IMR-90 (cell line): ENCODE results near the gene PTPRN2. TPM values are rescaled to one million over a fixed set of nuclear protein-coding genes. Genes with fewer than 3 reads are reported as not detected.

Experiments
- ATAC-seq: fragments of 200-7000 bp; cut with Tn5 transposase; 2 replicates; pipeline ENCODE4 v1.9.1; 2020; ENCODE audit warnings: low read depth, mild to moderate bottlenecking, moderate library complexity
- BruUV-seq: library from RNA; stranded (reverse); fragments of 400-500 nt; replicated peaks from 2 replicates; lab custom pipeline; 2021; lab: Mats Ljungman, UMichigan
- CTCF ChIA-PET: fragments of 300-600 bp; formaldehyde crosslinking; extraction: SDS; loops from one replicate; lab custom pipeline; 2021; ENCODE audit warnings: antibody characterized with exemption; lab: Yijun Ruan, JAX
- POLR2A ChIA-PET: fragments of 300-600 bp; sonication (Branson Sonifier 250); formaldehyde crosslinking; loops from one replicate; lab custom pipeline; 2022; ENCODE audit warnings: antibody characterized with exemption; ENCODE audit not compliant: unreplicated experiment; lab: Charles Lee
- DNase-seq: peaks from one replicate; pipeline ENCODE4 v3.0.0; 2013
- H2AFZ ChIP-seq: replicated peaks from 2 replicates; pipeline ENCODE3; 2013; ENCODE audit warnings: low read length, mild to moderate bottlenecking; ENCODE audit not compliant: poor library complexity
- H2AK5ac ChIP-seq: 2 replicates; pipeline ENCODE4 v1.6.1; 2013; ENCODE audit warnings: low read depth, low read length, inconsistent platforms
- H2AK9ac ChIP-seq: replicated peaks from 2 replicates; pipeline ENCODE3; 2013; ENCODE audit warnings: mild to moderate bottlenecking, low read depth, low read length, moderate library complexity; ENCODE audit not compliant: poor library complexity
- H2BK120ac ChIP-seq: 2 replicates; pipeline ENCODE4 v1.6.1; 2013; ENCODE audit warnings: low read depth, low read length, inconsistent platforms
- H2BK15ac ChIP-seq: 3 replicates; pipeline ENCODE4 v1.6.1; 2013; ENCODE audit warnings: low read depth, low read length, inconsistent platforms
- H2BK20ac ChIP-seq: 2 replicates; pipeline ENCODE4 v1.6.1; 2013; ENCODE audit warnings: low read depth, mild to moderate bottlenecking, inconsistent platforms, low read length, moderate library complexity
- H2BK5ac ChIP-seq: 2 replicates; pipeline ENCODE4 v1.6.1; 2013; ENCODE audit warnings: mild to moderate bottlenecking, low read depth, low read length, inconsistent platforms; ENCODE audit not compliant: poor library complexity, severe bottlenecking
- H3K14ac ChIP-seq: replicated peaks from 2 replicates; pipeline ENCODE4 v1.6.1; 2013; ENCODE audit warnings: low read depth, low read length, inconsistent platforms
- H3K18ac ChIP-seq: 2 replicates; pipeline ENCODE4 v1.6.1; 2013; ENCODE audit warnings: low read depth, low read length, control low read depth
- H3K23ac ChIP-seq: 2 replicates; pipeline ENCODE4 v1.6.1; 2013; ENCODE audit warnings: low read depth, low read length, inconsistent platforms
- H3K27ac ChIP-seq: 2 replicates; pipeline ENCODE4 v1.5.1; 2013; ENCODE audit warnings: mild to moderate bottlenecking, control low read depth, low read length; ENCODE audit not compliant: insufficient read depth
- H3K27me3 ChIP-seq: 2 replicates; pipeline ENCODE4 v1.6.1; 2013; ENCODE audit warnings: low read length; ENCODE audit not compliant: control insufficient read depth, insufficient read depth
- H3K36me3 ChIP-seq: 2 replicates; pipeline ENCODE4 v1.6.1; 2013; ENCODE audit warnings: low read length, mixed read lengths; ENCODE audit not compliant: control insufficient read depth, insufficient read depth
- H3K4ac ChIP-seq: 2 replicates; pipeline ENCODE4 v1.6.1; 2013; ENCODE audit warnings: low read depth, low read length, inconsistent platforms
- H3K4me1 ChIP-seq: 2 replicates; pipeline ENCODE4 v1.6.1; 2013; ENCODE audit warnings: low read length, mixed read lengths; ENCODE audit not compliant: control insufficient read depth, insufficient read depth
- H3K4me2 ChIP-seq: 2 replicates; pipeline ENCODE4 v1.6.1; 2013; ENCODE audit warnings: low read depth, mild to moderate bottlenecking, control low read depth, low read length, moderate library complexity
- H3K4me3 ChIP-seq: 2 replicates; pipeline ENCODE4 v1.5.1; 2013; ENCODE audit warnings: low read depth, mild to moderate bottlenecking, control low read depth, low read length, moderate library complexity; ENCODE audit not compliant: insufficient read depth
- H3K56ac ChIP-seq: 2 replicates; pipeline ENCODE4 v1.6.1; 2013; ENCODE audit warnings: low read length, inconsistent platforms; ENCODE audit not compliant: insufficient read depth; ENCODE audit errors: extremely low read depth
- H3K79me1 ChIP-seq, 2 experiments: 2 replicates each; pipeline ENCODE4 v1.6.1; 2013; ENCODE audit warnings: low read length in 2 of 2, inconsistent platforms in 1 of 2, low read depth in 1 of 2
- H3K9ac ChIP-seq: 2 replicates; pipeline ENCODE4 v1.6.1; 2013; ENCODE audit warnings: low read depth, low read length, control low read depth
- H3K9me1 ChIP-seq: 2 replicates; pipeline ENCODE4 v1.6.1; 2013; ENCODE audit warnings: low read length, inconsistent platforms; ENCODE audit not compliant: insufficient read depth
- H3K9me3 ChIP-seq: 2 replicates; pipeline ENCODE4 v1.6.1; 2013; ENCODE audit warnings: low read length; ENCODE audit not compliant: control insufficient read depth, insufficient read depth
- H4K20me1 ChIP-seq: 2 replicates; pipeline ENCODE4 v1.6.1; 2013; ENCODE audit warnings: low read length, inconsistent platforms; ENCODE audit not compliant: insufficient read depth
- H4K5ac ChIP-seq: 2 replicates; pipeline ENCODE4 v1.6.1; 2013; ENCODE audit warnings: mild to moderate bottlenecking, low read depth, low read length, control low read depth
- H4K8ac ChIP-seq, 2 experiments: 2 replicates each; pipeline ENCODE4 v1.6.1; 2013; ENCODE audit warnings: low read depth in 2 of 2, low read length in 2 of 2, control low read depth in 1 of 2, inconsistent platforms in 1 of 2
- H4K91ac ChIP-seq: 2 replicates; pipeline ENCODE4 v1.6.1; 2013; ENCODE audit warnings: low read depth, low read length, inconsistent platforms; ENCODE audit not compliant: insufficient read depth
- BHLHE40 ChIP-seq: fragments of 150-350 bp; IDR thresholded peaks from 2 replicates; pipeline ENCODE4 v1.6.1; 2016; ENCODE audit warnings: mild to moderate bottlenecking, low read depth, low read length
- CEBPB ChIP-seq: IDR thresholded peaks from 2 replicates; pipeline ENCODE4 v1.6.1; 2012; ENCODE audit warnings: low read depth, low read length, improper control_type of control experiment
- FOS ChIP-seq: fragments of 150-350 bp; IDR thresholded peaks from 2 replicates; pipeline ENCODE4 v1.6.1; 2016; ENCODE audit warnings: low read depth, low read length
- MAFK ChIP-seq: IDR thresholded peaks from 2 replicates; pipeline ENCODE4 v1.6.1; 2012; ENCODE audit warnings: low read depth, low read length, improper control_type of control experiment
- MAZ ChIP-seq: IDR thresholded peaks from 2 replicates; pipeline ENCODE4 v1.6.1; 2012; ENCODE audit warnings: low read depth, mild to moderate bottlenecking, low read length, improper control_type of control experiment, moderate library complexity, borderline replicate concordance
- NFE2L2 ChIP-seq: fragments of 150-350 bp; IDR thresholded peaks from 2 replicates; pipeline ENCODE4 v1.6.1; 2016; ENCODE audit warnings: low read depth, mild to moderate bottlenecking, low read length
- POLR2A ChIP-seq: IDR thresholded peaks from 2 replicates; pipeline ENCODE4 v1.6.1; 2012; ENCODE audit warnings: mild to moderate bottlenecking, low read depth, low read length
- RAD21 ChIP-seq: IDR thresholded peaks from 2 replicates; pipeline ENCODE4 v1.6.1; 2012; ENCODE audit warnings: low read length, improper control_type of control experiment
- RFX5 ChIP-seq: IDR thresholded peaks from 2 replicates; pipeline ENCODE4 v1.8.0; 2012; ENCODE audit warnings: low read depth, mild to moderate bottlenecking, low read length, moderate library complexity
- SMC3 ChIP-seq: fragments of 150-350 bp; IDR thresholded peaks from 2 replicates; pipeline ENCODE4 v1.6.1; 2016; ENCODE audit warnings: low read depth, mild to moderate bottlenecking, antibody characterized with exemption, low read length, moderate library complexity
- USF2 ChIP-seq: fragments of 150-350 bp; IDR thresholded peaks from 2 replicates; pipeline ENCODE4 v1.6.1; 2017; ENCODE audit warnings: mild to moderate bottlenecking, antibody characterized with exemption, low read length, low read depth
- WGBS, 2 experiments: methylation state at CpG; one replicate each; pipeline versions ENCODE4 v1.1.5 to v1.1.7; 2013; ENCODE audit warnings: missing lambda C conversion rate in 2 of 2; ENCODE audit not compliant: insufficient read length in 1 of 2; ENCODE audit errors: extremely low coverage in 2 of 2; 5-methylcytosine and 5-hydroxymethylcytosine counted together
- dilution Hi-C: fragments of 300-500 bp; cut with HindIII; formaldehyde crosslinking; loops from one replicate; pipeline ENCODE4 v1.14.3; 2018; ENCODE audit warnings: low sequenced_read_pairs; ENCODE audit not compliant: unreplicated experiment
- in situ Hi-C: fragments of 300-500 bp; cut with MboI; formaldehyde crosslinking; loops from 3 replicates; pipeline ENCODE4 v1.14.3; 2019; ENCODE audit warnings: low sequenced_read_pairs, inconsistent platforms, mixed read lengths
- intact Hi-C: fragments of 100-400 bp; cut with micrococcal nuclease; formaldehyde crosslinking; loops from 2 replicates; pipeline ENCODE4 v1.10.0; 2022
- polyA plus RNA-seq, 3 experiments: library from polyadenylated mRNA; depleted of rRNA; stranded (reverse); fragments of >200 nt; gene quantifications; 2 replicates each; pipeline ENCODE4 v1.2.3, GENCODE V29; 2012; ENCODE audit warnings: low replicate concordance in 1 of 3
- total RNA-seq: library from RNA; depleted of rRNA; stranded (reverse); fragments of >200 nt; gene quantifications from 2 replicates; pipeline ENCODE4 v1.2.3, GENCODE V29; 2012
- TF ChIP-seq, protein P1 (sequence below): fragments of 150-350 bp; IDR thresholded peaks from 2 replicates; pipeline ENCODE4 v1.6.1; 2016; ENCODE audit warnings: low read depth, mild to moderate bottlenecking, low read length, moderate library complexity, borderline replicate concordance
- TF ChIP-seq, protein P2 (sequence below): conservative IDR thresholded peaks from 2 replicates; pipeline ENCODE4 v1.5.1; 2012; ENCODE audit warnings: mild to moderate bottlenecking, low read depth, low read length, improper control_type of control experiment

Gene PTPRN2
- total and polyA plus RNA-seq, 2 of the 4 experiments (the other 2 are of a cell fraction) = 0.03 TPM; not detected in 1

GRCh38 chr7:158258411-158259130, 329.1 kb downstream of the PTPRN2 start:
- CTCF ChIA-PET = no interaction called here

More at GRCh38 chr7:158258411-158259130, 329.1 kb downstream of the PTPRN2 start:
- H3K79me1 ChIP-seq = no peaks in the 10 kb centered on the region
- no peak overlapping the region for H3K4me3 ChIP-seq
- no peak overlapping the region for H3K23ac ChIP-seq
- no peaks in the 10 kb centered on the region for H3K9me1 ChIP-seq
- no peak overlapping the region for H3K14ac ChIP-seq
- dilution Hi-C loops (no loop called here), in situ Hi-C loops (no loop called here), intact Hi-C loops (no loop called here)
- no peak overlapping the region for H2BK120ac ChIP-seq
- no peak overlapping the region for H3K56ac ChIP-seq
- BruUV-seq = no TSS peak
- DNase-seq (no peak), ATAC-seq (no peak)
- no peaks in the 10 kb centered on the region for H3K36me3 ChIP-seq
- H2BK20ac ChIP-seq = no peak overlapping the region
- H2AFZ ChIP-seq = no peak overlapping the region
- H3K9ac ChIP-seq = no peak overlapping the region
- no peaks in the 10 kb centered on the region for H3K4me1 ChIP-seq
- POLR2A ChIA-PET = no interaction called here
- TF ChIP-seq POLR2A (no peak), MAZ (no peak), FOS (no peak), MAFK (no peak), BHLHE40 (no peak), RAD21 (no peak), NFE2L2 (no peak), USF2 (no peak), RFX5 (no peak), CEBPB (no peak), SMC3 (no peak)
- TF ChIP-seq, protein P1, sequence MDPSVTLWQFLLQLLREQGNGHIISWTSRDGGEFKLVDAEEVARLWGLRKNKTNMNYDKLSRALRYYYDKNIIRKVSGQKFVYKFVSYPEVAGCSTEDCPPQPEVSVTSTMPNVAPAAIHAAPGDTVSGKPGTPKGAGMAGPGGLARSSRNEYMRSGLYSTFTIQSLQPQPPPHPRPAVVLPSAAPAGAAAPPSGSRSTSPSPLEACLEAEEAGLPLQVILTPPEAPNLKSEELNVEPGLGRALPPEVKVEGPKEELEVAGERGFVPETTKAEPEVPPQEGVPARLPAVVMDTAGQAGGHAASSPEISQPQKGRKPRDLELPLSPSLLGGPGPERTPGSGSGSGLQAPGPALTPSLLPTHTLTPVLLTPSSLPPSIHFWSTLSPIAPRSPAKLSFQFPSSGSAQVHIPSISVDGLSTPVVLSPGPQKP = no peak
- TF ChIP-seq, protein P2, sequence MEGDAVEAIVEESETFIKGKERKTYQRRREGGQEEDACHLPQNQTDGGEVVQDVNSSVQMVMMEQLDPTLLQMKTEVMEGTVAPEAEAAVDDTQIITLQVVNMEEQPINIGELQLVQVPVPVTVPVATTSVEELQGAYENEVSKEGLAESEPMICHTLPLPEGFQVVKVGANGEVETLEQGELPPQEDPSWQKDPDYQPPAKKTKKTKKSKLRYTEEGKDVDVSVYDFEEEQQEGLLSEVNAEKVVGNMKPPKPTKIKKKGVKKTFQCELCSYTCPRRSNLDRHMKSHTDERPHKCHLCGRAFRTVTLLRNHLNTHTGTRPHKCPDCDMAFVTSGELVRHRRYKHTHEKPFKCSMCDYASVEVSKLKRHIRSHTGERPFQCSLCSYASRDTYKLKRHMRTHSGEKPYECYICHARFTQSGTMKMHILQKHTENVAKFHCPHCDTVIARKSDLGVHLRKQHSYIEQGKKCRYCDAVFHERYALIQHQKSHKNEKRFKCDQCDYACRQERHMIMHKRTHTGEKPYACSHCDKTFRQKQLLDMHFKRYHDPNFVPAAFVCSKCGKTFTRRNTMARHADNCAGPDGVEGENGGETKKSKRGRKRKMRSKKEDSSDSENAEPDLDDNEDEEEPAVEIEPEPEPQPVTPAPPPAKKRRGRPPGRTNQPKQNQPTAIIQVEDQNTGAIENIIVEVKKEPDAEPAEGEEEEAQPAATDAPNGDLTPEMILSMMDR = no peak
- H3K9me3 ChIP-seq = peaks cover 64% of the 10 kb centered on the region
- no peak overlapping the region for H3K4me2 ChIP-seq
- no peak overlapping the region for H2AK9ac ChIP-seq
- no peaks in the 10 kb centered on the region for H3K27me3 ChIP-seq
- H3K4ac ChIP-seq = no peak overlapping the region
- no peak overlapping the region for H2BK15ac ChIP-seq
- H4K20me1 ChIP-seq = no peaks in the 10 kb centered on the region
- no peak overlapping the region for H4K8ac ChIP-seq
- WGBS, 2 experiments = 76% methylated on average over 11 of the region's 22 CpGs; no CpG with 5 or more reads in 1 of the 2 experiments
- no peak overlapping the region for H3K27ac ChIP-seq
- no peak overlapping the region for H3K18ac ChIP-seq
- no peak overlapping the region for H4K91ac ChIP-seq
- no peak overlapping the region for H2BK5ac ChIP-seq
- H2AK5ac ChIP-seq = no peak overlapping the region
- no peak overlapping the region for H4K5ac ChIP-seq
